ENCODE measurements around the gene ARHGAP15.

Gene ARHGAP15

DNA sequence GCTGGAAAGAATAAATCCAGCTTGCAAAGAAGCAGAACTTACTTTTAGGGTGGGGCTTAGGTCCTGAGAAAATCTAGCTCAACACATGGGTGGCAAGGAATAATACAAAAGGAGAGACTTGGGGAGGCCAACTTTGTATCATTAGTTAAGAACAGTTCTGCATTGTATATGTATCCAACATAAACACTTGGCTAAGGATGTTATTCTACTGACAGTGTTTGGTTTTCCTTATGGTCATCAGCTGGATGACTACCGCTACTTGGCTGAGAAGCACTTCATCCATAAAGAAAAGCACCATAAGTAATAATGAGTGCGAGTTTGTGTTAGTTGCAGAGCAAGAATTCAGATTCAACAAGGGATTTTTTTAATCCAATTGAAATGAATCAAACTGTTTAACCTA is 614.9 kb downstream of the ARHGAP15 start:
- Histone ChIP-seq H3K36me3 (no peaks in the 10 kb centered on the region), H4K20me1 (no peaks in the 10 kb centered on the region), H3K27me3 (no peaks in the 10 kb centered on the region), H3K9ac (no peak overlapping the region), H3K4me2 (no peak overlapping the region), H3K27ac (no peak overlapping the region), H3K9me3 (no peaks in the 10 kb centered on the region), H3K4me3 (no peak overlapping the region), H3K4me1 (peaks cover 10% of the 10 kb centered on the region)
- TF ChIP-seq Cebpa-rat (IDR thresholded peaks at IDR 0.05) = no peak

DNA sequence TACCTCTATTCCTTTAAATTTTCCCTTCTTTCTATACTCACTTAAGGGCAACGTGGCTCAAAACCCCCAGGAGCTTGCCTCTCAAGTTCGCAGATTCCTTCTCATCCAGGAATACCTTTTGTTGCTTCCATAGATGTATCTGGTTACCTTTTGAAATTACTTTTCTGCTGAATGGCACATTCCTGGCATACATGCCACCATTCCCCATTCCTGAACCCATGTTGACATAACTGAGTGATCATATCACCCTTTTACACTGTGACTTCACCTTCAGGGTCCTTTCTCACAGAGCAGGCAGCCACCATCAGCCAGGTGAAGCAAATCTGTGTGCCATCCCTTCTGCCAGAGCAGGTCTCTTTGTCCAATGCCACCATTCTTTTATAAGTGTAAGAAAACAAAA is 615.8 kb downstream of the ARHGAP15 start:
- H4K20me1 ChIP-seq = no peaks in the 10 kb centered on the region
- H3K36me3 ChIP-seq = no peaks in the 10 kb centered on the region
- no peaks in the 10 kb centered on the region for H3K9me3 ChIP-seq
- H3K9ac ChIP-seq = no peak overlapping the region
- no peak overlapping the region for H3K4me2 ChIP-seq
- H3K27me3 ChIP-seq = no peaks in the 10 kb centered on the region
- H3K4me3 ChIP-seq = no peak overlapping the region
- no peak overlapping the region for H3K27ac ChIP-seq
- no peak for TF ChIP-seq Cebpa-rat (IDR thresholded peaks at IDR 0.05)
- peaks cover 10% of the 10 kb centered on the region for H3K4me1 ChIP-seq

DNA sequence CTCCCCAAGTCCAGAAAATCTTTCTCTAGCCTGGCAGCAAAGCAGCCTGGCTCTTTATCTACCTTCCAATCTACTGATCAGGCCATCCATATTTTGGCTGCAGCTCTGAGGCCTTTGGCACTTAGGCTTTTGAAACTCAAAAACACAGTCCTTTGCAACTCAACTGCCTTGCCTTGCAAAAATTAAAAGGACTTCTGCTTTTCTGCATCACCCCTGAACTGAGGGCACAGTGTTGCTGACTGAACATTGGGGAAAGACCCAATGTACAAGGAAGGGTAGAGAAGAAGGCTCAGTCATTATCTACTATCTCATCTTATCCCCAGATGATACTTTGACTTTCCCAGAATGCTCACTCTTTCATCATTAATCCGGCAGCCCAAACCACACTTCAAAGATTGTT is 625.5 kb downstream of the ARHGAP15 start:
- no peak overlapping the region for H3K4me2 ChIP-seq
- no peaks in the 10 kb centered on the region for H3K4me1 ChIP-seq
- H3K27ac ChIP-seq = no peak overlapping the region
- H3K36me3 ChIP-seq = peaks cover 8% of the 10 kb centered on the region; the same call in 1 of the 2 replicates
- no peak for TF ChIP-seq Cebpa-rat (IDR thresholded peaks at IDR 0.05)
- H3K9ac ChIP-seq = no peak overlapping the region
- no peaks in the 10 kb centered on the region for H3K27me3 ChIP-seq
- no peaks in the 10 kb centered on the region for H3K9me3 ChIP-seq
- no peaks in the 10 kb centered on the region for H4K20me1 ChIP-seq
- no peak overlapping the region for H3K4me3 ChIP-seq

DNA sequence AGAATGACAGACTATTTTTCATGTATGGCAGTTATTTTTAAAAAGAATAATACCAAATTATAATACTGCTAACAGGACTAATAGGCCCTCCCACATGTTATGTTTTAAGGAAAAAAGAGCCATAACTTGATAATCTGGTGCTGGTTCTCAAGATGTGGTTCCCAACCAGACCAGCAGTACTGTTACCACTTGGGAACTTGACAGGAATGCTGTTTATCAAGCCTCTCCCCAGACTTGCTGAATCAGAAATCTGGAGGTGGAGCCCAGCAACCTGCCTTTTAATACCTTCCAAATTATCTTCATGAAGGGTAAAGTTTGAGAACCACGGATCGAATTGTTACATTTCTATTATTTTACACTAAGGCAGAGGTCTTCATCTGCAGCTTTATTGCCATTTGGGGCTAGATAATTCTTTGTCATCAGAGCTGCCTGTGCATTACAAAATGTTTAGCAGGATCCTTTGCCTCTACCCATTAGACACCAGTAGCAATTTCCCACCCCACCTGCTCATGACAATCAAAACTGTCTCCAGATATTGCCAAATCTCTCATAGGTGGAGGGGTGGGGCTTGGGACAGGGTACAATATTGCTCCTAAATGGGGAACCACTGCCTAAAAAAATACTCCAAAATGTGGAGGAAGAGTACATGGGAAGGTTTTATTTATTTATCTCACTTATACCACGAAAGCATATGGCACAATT is 629.6 kb downstream of the ARHGAP15 start:
- no peak overlapping the region for H3K27ac ChIP-seq
- TF ChIP-seq Cebpa-rat (IDR thresholded peaks at IDR 0.05) = no peak
- H3K4me3 ChIP-seq = no peak overlapping the region
- no peaks in the 10 kb centered on the region for H3K9me3 ChIP-seq
- no peak overlapping the region for H3K9ac ChIP-seq
- H3K36me3 ChIP-seq = no peaks in the 10 kb centered on the region
- H3K4me1 ChIP-seq = no peaks in the 10 kb centered on the region
- H3K4me2 ChIP-seq = no peak overlapping the region
- no peaks in the 10 kb centered on the region for H4K20me1 ChIP-seq
- no peaks in the 10 kb centered on the region for H3K27me3 ChIP-seq

DNA sequence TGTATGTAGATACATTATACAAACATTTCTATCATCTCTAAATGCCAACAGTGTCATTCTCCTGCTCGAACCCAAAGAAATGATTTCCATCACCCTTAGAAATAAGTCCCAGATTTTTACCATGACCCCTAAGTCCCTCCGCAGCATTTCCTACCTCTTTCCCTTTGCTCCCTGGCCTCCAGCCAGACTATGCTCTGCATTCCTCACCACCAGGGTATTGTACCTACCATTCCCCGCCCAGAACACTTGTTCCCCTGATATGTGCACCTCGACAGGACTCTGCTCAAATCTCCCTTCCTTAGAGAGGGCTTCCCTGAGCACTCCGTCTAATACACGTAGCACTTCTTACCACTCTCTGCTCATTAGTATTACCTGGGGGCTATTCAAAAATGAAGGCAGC is 630.2 kb downstream of the ARHGAP15 start:
- TF ChIP-seq Cebpa-rat (IDR thresholded peaks at IDR 0.05) = no peak
- Histone ChIP-seq H3K4me1 (peaks cover 6% of the 10 kb centered on the region), H3K9ac (no peak overlapping the region), H4K20me1 (no peaks in the 10 kb centered on the region), H3K4me3 (no peak overlapping the region), H3K9me3 (no peaks in the 10 kb centered on the region), H3K27ac (no peak overlapping the region), H3K4me2 (no peak overlapping the region), H3K36me3 (no peaks in the 10 kb centered on the region), H3K27me3 (no peaks in the 10 kb centered on the region)

DNA sequence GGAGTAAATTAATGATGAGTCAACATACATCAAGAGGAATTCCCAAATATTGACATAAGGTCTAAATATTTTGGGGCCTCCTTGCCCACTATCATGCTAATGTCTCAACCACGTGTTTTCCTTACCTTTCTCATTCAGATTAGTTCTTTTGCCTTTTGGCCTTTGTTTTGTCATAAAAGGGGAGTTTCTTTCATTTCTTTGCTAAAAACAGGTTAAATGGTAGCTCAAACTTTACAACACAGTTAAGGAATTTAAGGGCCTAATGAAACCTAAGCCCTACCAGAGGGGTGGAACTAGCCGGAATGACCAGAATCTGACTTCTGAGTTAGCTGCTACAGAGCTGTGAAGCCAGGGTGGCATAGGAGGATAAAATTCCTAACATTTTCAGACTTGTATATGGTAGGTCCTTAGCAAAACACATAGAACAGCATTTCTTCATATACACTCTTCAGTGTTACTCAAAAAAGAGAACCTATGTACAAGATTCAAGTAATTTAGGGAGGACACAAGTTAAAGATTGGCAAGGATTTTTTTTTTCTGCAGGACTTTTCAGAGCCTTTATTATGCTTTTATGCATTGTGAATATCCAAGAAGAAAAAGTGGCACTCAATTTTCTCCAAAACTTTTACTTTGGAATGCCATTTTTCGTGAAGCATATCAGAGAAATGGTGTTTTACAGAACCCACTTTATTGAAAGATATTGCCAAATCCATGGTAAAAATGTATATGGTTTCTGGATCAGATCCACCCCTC is 633.1 kb downstream of the ARHGAP15 start:
- H4K20me1 ChIP-seq = no peaks in the 10 kb centered on the region
- no peak overlapping the region for H3K4me3 ChIP-seq
- no peak overlapping the region for H3K4me2 ChIP-seq
- no peak overlapping the region for H3K9ac ChIP-seq
- H3K27me3 ChIP-seq = no peaks in the 10 kb centered on the region
- H3K9me3 ChIP-seq = no peaks in the 10 kb centered on the region
- H3K36me3 ChIP-seq = no peaks in the 10 kb centered on the region
- H3K27ac ChIP-seq = no peak overlapping the region
- no peak for TF ChIP-seq Cebpa-rat (IDR thresholded peaks at IDR 0.05)
- peaks cover 6% of the 10 kb centered on the region for H3K4me1 ChIP-seq

DNA sequence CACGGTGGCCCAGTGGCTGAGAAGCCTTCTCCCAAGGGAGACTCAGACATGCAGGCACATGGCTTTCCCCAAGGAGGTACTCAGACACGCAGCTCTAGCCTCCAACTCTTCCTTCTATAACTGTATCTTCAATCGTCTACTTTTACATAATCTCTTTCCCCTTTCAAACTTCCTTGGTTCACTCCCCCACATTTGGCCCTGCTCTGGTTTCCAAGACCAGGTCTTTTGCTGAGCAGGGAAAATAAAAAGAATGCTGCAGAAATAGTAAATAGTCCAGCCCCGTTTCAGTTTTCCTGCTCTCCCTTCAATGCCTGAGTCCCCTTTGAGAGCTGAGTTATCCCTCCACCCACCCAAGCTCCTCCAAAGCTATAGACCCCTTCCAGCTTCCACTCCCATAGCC is 635.0 kb downstream of the ARHGAP15 start:
- Histone ChIP-seq H3K9me3 (no peaks in the 10 kb centered on the region), H3K4me1 (peaks cover 6% of the 10 kb centered on the region), H3K4me2 (peak overlapping the region; percentile 0; the same call in 1 of the 2 replicates), H4K20me1 (no peaks in the 10 kb centered on the region), H3K27me3 (no peaks in the 10 kb centered on the region), H3K27ac (no peak overlapping the region), H3K36me3 (0 out of 2 replicates have a peak, but pooled peaks cover 3% of the 10 kb centered on the region), H3K9ac (no peak overlapping the region), H3K4me3 (no peak overlapping the region)
- TF ChIP-seq Cebpa-rat (IDR thresholded peaks at IDR 0.05) = no peak

DNA sequence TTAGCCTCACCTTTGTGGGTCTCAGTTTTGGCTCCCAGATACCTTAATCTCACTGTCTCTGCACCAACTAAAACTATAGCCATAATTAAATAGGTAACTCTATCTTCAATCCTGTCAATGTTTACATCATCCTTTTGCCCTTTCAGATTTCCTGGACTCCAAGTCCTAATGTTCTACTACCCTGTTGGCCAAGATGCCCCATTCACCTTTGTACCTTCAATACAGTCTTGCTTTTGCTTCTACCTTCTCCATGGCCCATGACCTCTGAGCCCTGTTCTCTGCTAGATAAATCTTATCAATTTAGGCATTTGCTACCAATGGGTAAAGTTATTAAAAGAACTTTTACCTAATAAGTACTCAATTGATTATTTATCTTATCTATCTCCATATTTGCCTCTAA is 635.5 kb downstream of the ARHGAP15 start:
- H3K4me2 ChIP-seq = no peak overlapping the region
- no peak for TF ChIP-seq Cebpa-rat (IDR thresholded peaks at IDR 0.05)

DNA sequence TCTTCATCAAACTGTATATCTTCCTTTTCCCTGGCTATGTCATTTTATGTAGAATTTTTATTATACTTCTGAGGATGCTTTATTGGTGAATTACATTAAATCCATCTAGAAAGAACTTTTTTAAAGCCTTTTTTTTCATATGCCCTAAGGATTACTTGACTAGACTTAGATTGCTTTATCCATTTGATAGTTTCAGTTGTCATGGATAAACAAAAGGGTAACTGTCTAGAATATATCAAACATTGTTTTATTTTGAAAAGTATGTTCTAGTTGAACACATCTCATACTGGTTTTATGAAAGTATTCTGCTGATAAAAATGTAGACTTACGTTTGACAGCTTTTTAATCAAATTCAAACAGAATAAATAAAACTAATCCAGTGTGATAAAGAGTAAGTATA is 639.8 kb downstream of the ARHGAP15 start:
- H3K27ac ChIP-seq = no peak overlapping the region
- H3K9ac ChIP-seq = no peak overlapping the region
- H4K20me1 ChIP-seq = no peaks in the 10 kb centered on the region
- no peak overlapping the region for H3K4me2 ChIP-seq
- no peak overlapping the region for H3K4me3 ChIP-seq
- TF ChIP-seq Cebpa-rat (IDR thresholded peaks at IDR 0.05) = no peak
- H3K36me3 ChIP-seq = 0 out of 2 replicates have a peak, but pooled peaks cover 12% of the 10 kb centered on the region
- no peaks in the 10 kb centered on the region for H3K27me3 ChIP-seq
- no peaks in the 10 kb centered on the region for H3K9me3 ChIP-seq
- H3K4me1 ChIP-seq = peaks cover 4% of the 10 kb centered on the region

More for the DNA sequence above, 635.5 kb downstream of the ARHGAP15 start:
- H3K27me3 ChIP-seq = no peaks in the 10 kb centered on the region
- H3K4me1 ChIP-seq = peaks cover 6% of the 10 kb centered on the region
- H3K36me3 ChIP-seq = 0 out of 2 replicates have a peak, but pooled peaks cover 8% of the 10 kb centered on the region
- no peak overlapping the region for H3K9ac ChIP-seq
- H3K9me3 ChIP-seq = no peaks in the 10 kb centered on the region
- no peaks in the 10 kb centered on the region for H4K20me1 ChIP-seq
- no peak overlapping the region for H3K4me3 ChIP-seq
- H3K27ac ChIP-seq = no peak overlapping the region

DNA sequence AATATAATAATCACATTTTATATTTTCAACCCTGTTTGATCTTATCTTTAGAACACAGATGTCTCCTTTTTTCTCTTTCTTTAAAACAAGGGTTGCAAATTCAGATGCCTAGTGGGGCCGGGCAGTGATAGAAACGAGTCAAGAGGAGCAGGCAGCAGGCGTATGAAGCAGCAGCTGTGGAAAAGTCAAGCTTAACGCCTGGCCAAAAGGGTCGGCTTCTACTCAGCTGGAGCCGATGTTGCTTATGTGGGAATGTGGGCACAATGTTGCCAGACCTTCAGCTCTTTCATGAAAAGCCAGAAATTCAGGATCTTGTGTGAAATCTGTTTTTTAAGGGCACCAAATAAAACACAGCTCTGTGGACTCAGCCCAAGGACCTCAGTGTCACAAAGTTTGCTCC is 642.7 kb downstream of the ARHGAP15 start:
- no peaks in the 10 kb centered on the region for H3K27me3 ChIP-seq
- H3K27ac ChIP-seq = no peak overlapping the region
- no peaks in the 10 kb centered on the region for H3K9me3 ChIP-seq
- H3K4me3 ChIP-seq = no peak overlapping the region
- 0 out of 2 replicates have a peak, but pooled peaks cover 12% of the 10 kb centered on the region for H3K36me3 ChIP-seq
- no peak overlapping the region for H3K9ac ChIP-seq
- H3K4me2 ChIP-seq = no peak overlapping the region
- TF ChIP-seq Cebpa-rat (IDR thresholded peaks at IDR 0.05) = no peak
- H3K4me1 ChIP-seq = no peaks in the 10 kb centered on the region
- H4K20me1 ChIP-seq = no peaks in the 10 kb centered on the region

Measured in BLaER1 (cell line).